ENCODE measurements around the gene ZNRF3. TPM values are rescaled to one million over a fixed set of nuclear protein-coding genes. Genes with fewer than 3 reads are reported as not detected.
"Not testable (repeated sequence)": the region's sequence is repeated elsewhere in the genome, so short reads cannot be mapped to it uniquely, and the experiment has no call there.

ZNRF3 gene
- total RNA-seq, 1 donor from 2014 or later = 6.4 TPM

- no peak for ATAC-seq
These were observed 103.0 kb downstream of the ZNRF3 start for GRCh38 chr22:28986366-28986765.

GRCh38 chr22:28988457-28988856 is 105.1 kb downstream of the ZNRF3 start:
- ATAC-seq = no peak

- no peak for ATAC-seq
These were observed 105.7 kb downstream of the ZNRF3 start for GRCh38 chr22:28989035-28989464.

- no peak for ATAC-seq
These were observed 106.1 kb downstream of the ZNRF3 start for GRCh38 chr22:28989484-28989883.

GRCh38 chr22:28989912-28990311 is 106.5 kb downstream of the ZNRF3 start:
- no peak for ATAC-seq

- ATAC-seq = no peak
These were observed 109.4 kb downstream of the ZNRF3 start for GRCh38 chr22:28992565-28993356.

GRCh38 chr22:28994522-28994921 is 111.2 kb downstream of the ZNRF3 start:
- ATAC-seq = no peak

GRCh38 chr22:28995551-28995950 is 112.2 kb downstream of the ZNRF3 start:
- no peak for ATAC-seq

GRCh38 chr22:28997342-28997741 is 114.0 kb downstream of the ZNRF3 start:
- no peak for ATAC-seq

- no peak for ATAC-seq
These were observed 115.3 kb downstream of the ZNRF3 start for GRCh38 chr22:28998681-28999080.

GRCh38 chr22:28999510-28999909 is 116.1 kb downstream of the ZNRF3 start:
- ATAC-seq = no peak

GRCh38 chr22:28999919-29000556 is 116.7 kb downstream of the ZNRF3 start:
- no peak for ATAC-seq

- ATAC-seq = no peak
These were observed 117.3 kb downstream of the ZNRF3 start for GRCh38 chr22:29000641-29001040.

- no peak for ATAC-seq
These were observed 119.2 kb downstream of the ZNRF3 start for GRCh38 chr22:29002603-29003002.

- ATAC-seq = no peak
These were observed 120.2 kb downstream of the ZNRF3 start for GRCh38 chr22:29003552-29003951.

GRCh38 chr22:29003975-29004646 is 120.7 kb downstream of the ZNRF3 start:
- no peak for ATAC-seq

- ATAC-seq = peak; percentile 50
These were observed 121.4 kb downstream of the ZNRF3 start for GRCh38 chr22:29004647-29005371.

- not testable (repeated sequence) for ATAC-seq
These were observed 122.4 kb downstream of the ZNRF3 start for GRCh38 chr22:29005754-29006153.

GRCh38 chr22:29006346-29006745 is 123.0 kb downstream of the ZNRF3 start:
- no peak for ATAC-seq

GRCh38 chr22:29009148-29009547 is 125.8 kb downstream of the ZNRF3 start:
- ATAC-seq = no peak

GRCh38 chr22:29011240-29012100 is 128.1 kb downstream of the ZNRF3 start:
- no peak for ATAC-seq

- no peak for ATAC-seq
These were observed 128.7 kb downstream of the ZNRF3 start for GRCh38 chr22:29012101-29012433.

All from esophagus mucosa (tissue), 1 donor.